ENCODE data around the gene ZBTB32.

- TF ChIP-seq YY1 (IDR thresholded peaks at IDR 0.05), result no peak
- TF ChIP-seq CTCF (IDR thresholded peaks at IDR 0.05; ENCODE audit: low read depth, low read length, missing input control), result no peak
- no peak for TF ChIP-seq REST (IDR thresholded peaks at IDR 0.05)
- no peak for TF ChIP-seq FOXA2 (IDR thresholded peaks at IDR 0.05)
- no peak for TF ChIP-seq RAD21 (IDR thresholded peaks at IDR 0.05)
- TF ChIP-seq ATF3 (IDR thresholded peaks at IDR 0.05), result no peak
- no peak for TF ChIP-seq TAF1 (conservative IDR thresholded peaks at IDR 0.05)
- TF ChIP-seq MAX (IDR thresholded peaks at IDR 0.05), result no peak
- no peak for TF ChIP-seq SP1 (IDR thresholded peaks at IDR 0.05)
- TF ChIP-seq FOXA1 (IDR thresholded peaks at IDR 0.05), result no peak
- no peak for TF ChIP-seq NR2F2 (IDR thresholded peaks at IDR 0.05)
These were observed 30.5 kb downstream of the ZBTB32 start for GRCh38 chr19:35734889-35735288.
